DOHH2 (cell line): ENCODE measurements around the gene PMM2.

ENCODE experiments used
- H3F3A ChIP-seq: fragments of 200-600 bp; sonication (generic), shearing (Covaris generic); 2 replicates; pipeline ENCODE4 v1.6.0; 2016; ENCODE audit warnings: antibody characterized with exemption, mild to moderate bottlenecking; ENCODE audit not compliant: control insufficient read depth, insufficient read depth
- H3K27ac ChIP-seq: fragments of 200-600 bp; sonication (generic); 2 replicates; pipeline ENCODE4 v1.5.1; 2014; ENCODE audit warnings: low read depth, mild to moderate bottlenecking, low read length, moderate library complexity
- H3K27me3 ChIP-seq: fragments of 200-600 bp; sonication (generic); 2 replicates; pipeline ENCODE4 v1.6.1; 2014; ENCODE audit warnings: mild to moderate bottlenecking, low read length, mixed read lengths; ENCODE audit not compliant: control insufficient read depth
- H3K36me3 ChIP-seq: fragments of 200-600 bp; sonication (generic); 2 replicates; pipeline ENCODE4 v1.6.1; 2014; ENCODE audit warnings: mild to moderate bottlenecking, low read length, moderate library complexity, mixed read lengths; ENCODE audit not compliant: control insufficient read depth
- H3K4me1 ChIP-seq: fragments of 200-600 bp; sonication (generic); 2 replicates; pipeline ENCODE4 v1.6.1; 2014; ENCODE audit warnings: mild to moderate bottlenecking, low read length, mixed read lengths; ENCODE audit not compliant: control insufficient read depth
- H3K4me2 ChIP-seq: fragments of 200-600 bp; sonication (generic); 2 replicates; pipeline ENCODE4 v1.6.0; 2014; ENCODE audit warnings: mild to moderate bottlenecking, low read length, moderate library complexity
- H3K4me3 ChIP-seq: fragments of 200-600 bp; sonication (generic); 2 replicates; pipeline ENCODE4 v1.5.1; 2014; ENCODE audit warnings: mild to moderate bottlenecking, low read length, mixed read lengths
- H3K79me2 ChIP-seq: fragments of 200-600 bp; sonication (generic); 2 replicates; pipeline ENCODE4 v1.6.1; 2014; ENCODE audit warnings: mild to moderate bottlenecking, low read length, mixed read lengths; ENCODE audit not compliant: control insufficient read depth
- H3K9me2 ChIP-seq: fragments of 200-600 bp; sonication (generic); replicated peaks from 2 replicates; pipeline ENCODE4 v1.6.1; 2014; ENCODE audit warnings: mild to moderate bottlenecking, low read length, mixed read lengths; ENCODE audit not compliant: control insufficient read depth
- H3K9me3 ChIP-seq: fragments of 200-600 bp; sonication (generic); 2 replicates; pipeline ENCODE4 v1.6.1; 2014; ENCODE audit warnings: antibody characterized with exemption, low read length, mixed read lengths; ENCODE audit not compliant: control insufficient read depth, insufficient read depth
- H4K20me1 ChIP-seq: fragments of 200-600 bp; sonication (generic); 2 replicates; pipeline ENCODE4 v1.6.0; 2014; ENCODE audit warnings: low read depth, mild to moderate bottlenecking, antibody characterized with exemption, low read length, moderate library complexity; ENCODE audit not compliant: control insufficient read depth, insufficient read depth
- EZH2phosphoT487 ChIP-seq: fragments of 200-600 bp; sonication (generic); IDR thresholded peaks from 2 replicates; pipeline ENCODE4 v1.6.1; 2017; ENCODE audit warnings: borderline replicate concordance, mild to moderate bottlenecking, antibody characterized with exemption, low read length, moderate library complexity, mixed read lengths
- TF ChIP-seq, protein P1 (sequence below): fragments of 200-600 bp; sonication (generic); IDR thresholded peaks from one replicate; pipeline ENCODE4 v1.5.1; 2014; ENCODE audit warnings: antibody characterized with exemption, mild to moderate bottlenecking, low read depth, low read length; ENCODE audit not compliant: poor library complexity, severe bottlenecking

PMM2 gene

GRCh38 chr16:8828541-8829165, 31.0 kb downstream of the PMM2 start:
- no peak overlapping the region for H3K4me3 ChIP-seq
- no peak overlapping the region for H3K4me2 ChIP-seq
- no peaks in the 10 kb centered on the region for H3K9me2 ChIP-seq
- no peaks in the 10 kb centered on the region for H3F3A ChIP-seq
- no peak overlapping the region for H3K27ac ChIP-seq
- no peaks in the 10 kb centered on the region for H3K9me3 ChIP-seq
- H3K79me2 ChIP-seq = peaks cover 45% of the 10 kb centered on the region
- peaks cover 68% of the 10 kb centered on the region for H3K36me3 ChIP-seq
- H3K27me3 ChIP-seq = no peaks in the 10 kb centered on the region
- H3K4me1 ChIP-seq = peaks cover 12% of the 10 kb centered on the region
- TF ChIP-seq EZH2phosphoT487 = no peak
- TF ChIP-seq, protein P1, sequence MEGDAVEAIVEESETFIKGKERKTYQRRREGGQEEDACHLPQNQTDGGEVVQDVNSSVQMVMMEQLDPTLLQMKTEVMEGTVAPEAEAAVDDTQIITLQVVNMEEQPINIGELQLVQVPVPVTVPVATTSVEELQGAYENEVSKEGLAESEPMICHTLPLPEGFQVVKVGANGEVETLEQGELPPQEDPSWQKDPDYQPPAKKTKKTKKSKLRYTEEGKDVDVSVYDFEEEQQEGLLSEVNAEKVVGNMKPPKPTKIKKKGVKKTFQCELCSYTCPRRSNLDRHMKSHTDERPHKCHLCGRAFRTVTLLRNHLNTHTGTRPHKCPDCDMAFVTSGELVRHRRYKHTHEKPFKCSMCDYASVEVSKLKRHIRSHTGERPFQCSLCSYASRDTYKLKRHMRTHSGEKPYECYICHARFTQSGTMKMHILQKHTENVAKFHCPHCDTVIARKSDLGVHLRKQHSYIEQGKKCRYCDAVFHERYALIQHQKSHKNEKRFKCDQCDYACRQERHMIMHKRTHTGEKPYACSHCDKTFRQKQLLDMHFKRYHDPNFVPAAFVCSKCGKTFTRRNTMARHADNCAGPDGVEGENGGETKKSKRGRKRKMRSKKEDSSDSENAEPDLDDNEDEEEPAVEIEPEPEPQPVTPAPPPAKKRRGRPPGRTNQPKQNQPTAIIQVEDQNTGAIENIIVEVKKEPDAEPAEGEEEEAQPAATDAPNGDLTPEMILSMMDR = no peak
- H4K20me1 ChIP-seq = no peaks in the 10 kb centered on the region

DNA sequence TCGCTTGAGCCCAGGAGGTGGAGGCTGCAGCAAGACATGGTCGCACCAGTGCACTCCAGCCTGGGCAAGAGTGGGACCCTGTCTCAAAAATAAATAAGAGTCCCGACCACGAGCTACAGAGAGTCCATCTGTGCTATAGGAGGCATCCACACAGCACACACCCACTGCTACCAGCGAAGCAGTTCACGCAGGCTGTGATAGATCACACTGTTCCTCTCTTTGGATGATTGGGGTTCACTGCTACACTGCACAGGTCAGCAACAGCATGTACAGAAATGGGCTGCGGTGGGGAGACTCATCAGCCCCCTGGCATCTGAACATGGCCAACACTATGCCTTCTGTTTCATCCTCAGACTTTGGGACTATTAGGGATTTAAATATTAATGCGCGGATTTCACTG, 33.8 kb downstream of the PMM2 start:
- no peaks in the 10 kb centered on the region for H3K27me3 ChIP-seq
- no peaks in the 10 kb centered on the region for H3K9me3 ChIP-seq
- TF ChIP-seq, protein P1 = no peak
- no peak for TF ChIP-seq EZH2phosphoT487
- no peaks in the 10 kb centered on the region for H4K20me1 ChIP-seq
- H3K27ac ChIP-seq = no peak overlapping the region
- no peaks in the 10 kb centered on the region for H3K9me2 ChIP-seq
- peaks cover 12% of the 10 kb centered on the region for H3K4me1 ChIP-seq
- no peak overlapping the region for H3K4me2 ChIP-seq
- H3K36me3 ChIP-seq = peaks cover 52% of the 10 kb centered on the region
- no peak overlapping the region for H3K4me3 ChIP-seq
- peaks cover 51% of the 10 kb centered on the region for H3K79me2 ChIP-seq
- no peaks in the 10 kb centered on the region for H3F3A ChIP-seq

- H4K20me1 ChIP-seq = no peaks in the 10 kb centered on the region
- peaks cover 12% of the 10 kb centered on the region for H3K4me1 ChIP-seq
- H3F3A ChIP-seq = no peaks in the 10 kb centered on the region
- peaks cover 51% of the 10 kb centered on the region for H3K79me2 ChIP-seq
- no peak for TF ChIP-seq EZH2phosphoT487
- TF ChIP-seq, protein P1 = no peak
- no peaks in the 10 kb centered on the region for H3K27me3 ChIP-seq
- H3K4me2 ChIP-seq = no peak overlapping the region
- peaks cover 48% of the 10 kb centered on the region for H3K36me3 ChIP-seq
- no peaks in the 10 kb centered on the region for H3K9me3 ChIP-seq
- H3K4me3 ChIP-seq = no peak overlapping the region
- H3K27ac ChIP-seq = no peak overlapping the region
- no peaks in the 10 kb centered on the region for H3K9me2 ChIP-seq
Observed at GRCh38 chr16:8831871-8832716, 34.5 kb downstream of the PMM2 start.
